ENCODE results near the gene LHX3.

DNA sequence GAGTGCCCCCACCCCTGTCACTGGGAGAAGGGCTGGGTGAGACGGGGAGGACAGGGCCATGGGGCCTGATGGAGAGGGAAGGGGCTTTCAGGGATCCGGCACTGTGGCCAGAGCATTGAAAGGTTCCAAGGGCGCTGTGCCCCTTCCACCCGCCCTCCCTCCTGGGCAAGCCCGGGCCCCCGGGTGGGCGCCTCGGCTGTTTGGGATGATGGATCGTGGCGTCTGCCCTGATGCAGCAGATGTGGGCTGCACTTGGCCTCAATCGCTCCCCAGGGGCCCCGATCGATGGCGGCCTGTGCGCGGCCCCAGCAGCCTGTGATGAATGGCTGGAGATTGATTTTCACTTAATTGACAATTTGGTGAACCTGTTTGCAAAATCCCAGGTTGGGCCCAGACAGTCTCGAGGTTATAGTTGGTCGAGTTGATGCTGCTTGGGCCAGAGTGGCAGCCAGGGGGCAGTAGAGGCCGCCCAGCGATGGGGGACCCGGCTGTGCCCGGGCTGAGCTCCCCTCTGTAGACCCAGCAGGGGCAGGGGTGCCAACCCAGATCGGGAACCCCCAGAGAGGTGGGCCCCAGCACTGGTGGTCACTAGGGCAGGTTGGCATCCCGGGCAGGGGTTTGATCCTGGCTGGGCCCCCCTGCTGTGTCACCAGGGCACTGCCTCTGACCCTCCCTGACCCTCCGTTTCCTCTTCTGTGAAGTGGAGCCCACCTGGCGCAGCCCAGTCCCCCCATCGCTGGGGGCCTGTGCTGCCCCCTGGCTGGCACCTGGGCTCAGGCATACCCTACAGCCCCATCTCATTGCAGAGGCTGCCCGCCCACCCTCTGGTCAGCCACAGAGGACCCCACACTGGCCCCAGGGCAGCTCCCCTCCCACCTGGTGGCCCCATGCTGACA, 34.7 kb downstream of the LHX3 start:
- TF ChIP-seq ATF7 (IDR thresholded peaks at IDR 0.05; ENCODE audit: low read depth) (no peak), HDAC2 (IDR thresholded peaks at IDR 0.05) (no peak), STAT1 (conservative IDR thresholded peaks at IDR 0.05) (no peak), NR2F1 (conservative IDR thresholded peaks at IDR 0.05) (peak; percentile 37; the same call in 1 of the 2 replicates), EZH2 (IDR thresholded peaks at IDR 0.05; ENCODE audit: borderline replicate concordance, control insufficient read depth, low read depth, low read length) (no peak), YY1 (IDR thresholded peaks at IDR 0.05; ENCODE audit: low read depth, low read length) (no peak)
- TF ChIP-seq, protein P1, sequence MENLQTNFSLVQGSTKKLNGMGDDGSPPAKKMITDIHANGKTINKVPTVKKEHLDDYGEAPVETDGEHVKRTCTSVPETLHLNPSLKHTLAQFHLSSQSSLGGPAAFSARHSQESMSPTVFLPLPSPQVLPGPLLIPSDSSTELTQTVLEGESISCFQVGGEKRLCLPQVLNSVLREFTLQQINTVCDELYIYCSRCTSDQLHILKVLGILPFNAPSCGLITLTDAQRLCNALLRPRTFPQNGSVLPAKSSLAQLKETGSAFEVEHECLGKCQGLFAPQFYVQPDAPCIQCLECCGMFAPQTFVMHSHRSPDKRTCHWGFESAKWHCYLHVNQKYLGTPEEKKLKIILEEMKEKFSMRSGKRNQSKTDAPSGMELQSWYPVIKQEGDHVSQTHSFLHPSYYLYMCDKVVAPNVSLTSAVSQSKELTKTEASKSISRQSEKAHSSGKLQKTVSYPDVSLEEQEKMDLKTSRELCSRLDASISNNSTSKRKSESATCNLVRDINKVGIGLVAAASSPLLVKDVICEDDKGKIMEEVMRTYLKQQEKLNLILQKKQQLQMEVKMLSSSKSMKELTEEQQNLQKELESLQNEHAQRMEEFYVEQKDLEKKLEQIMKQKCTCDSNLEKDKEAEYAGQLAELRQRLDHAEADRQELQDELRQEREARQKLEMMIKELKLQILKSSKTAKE (IDR thresholded peaks at IDR 0.05; ENCODE audit: low read depth, poor library complexity, severe bottlenecking) = no peak
- TF ChIP-seq, protein P2, sequence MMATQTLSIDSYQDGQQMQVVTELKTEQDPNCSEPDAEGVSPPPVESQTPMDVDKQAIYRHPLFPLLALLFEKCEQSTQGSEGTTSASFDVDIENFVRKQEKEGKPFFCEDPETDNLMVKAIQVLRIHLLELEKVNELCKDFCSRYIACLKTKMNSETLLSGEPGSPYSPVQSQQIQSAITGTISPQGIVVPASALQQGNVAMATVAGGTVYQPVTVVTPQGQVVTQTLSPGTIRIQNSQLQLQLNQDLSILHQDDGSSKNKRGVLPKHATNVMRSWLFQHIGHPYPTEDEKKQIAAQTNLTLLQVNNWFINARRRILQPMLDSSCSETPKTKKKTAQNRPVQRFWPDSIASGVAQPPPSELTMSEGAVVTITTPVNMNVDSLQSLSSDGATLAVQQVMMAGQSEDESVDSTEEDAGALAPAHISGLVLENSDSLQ (IDR thresholded peaks at IDR 0.05) = no peak
- TF ChIP-seq, protein P3, sequence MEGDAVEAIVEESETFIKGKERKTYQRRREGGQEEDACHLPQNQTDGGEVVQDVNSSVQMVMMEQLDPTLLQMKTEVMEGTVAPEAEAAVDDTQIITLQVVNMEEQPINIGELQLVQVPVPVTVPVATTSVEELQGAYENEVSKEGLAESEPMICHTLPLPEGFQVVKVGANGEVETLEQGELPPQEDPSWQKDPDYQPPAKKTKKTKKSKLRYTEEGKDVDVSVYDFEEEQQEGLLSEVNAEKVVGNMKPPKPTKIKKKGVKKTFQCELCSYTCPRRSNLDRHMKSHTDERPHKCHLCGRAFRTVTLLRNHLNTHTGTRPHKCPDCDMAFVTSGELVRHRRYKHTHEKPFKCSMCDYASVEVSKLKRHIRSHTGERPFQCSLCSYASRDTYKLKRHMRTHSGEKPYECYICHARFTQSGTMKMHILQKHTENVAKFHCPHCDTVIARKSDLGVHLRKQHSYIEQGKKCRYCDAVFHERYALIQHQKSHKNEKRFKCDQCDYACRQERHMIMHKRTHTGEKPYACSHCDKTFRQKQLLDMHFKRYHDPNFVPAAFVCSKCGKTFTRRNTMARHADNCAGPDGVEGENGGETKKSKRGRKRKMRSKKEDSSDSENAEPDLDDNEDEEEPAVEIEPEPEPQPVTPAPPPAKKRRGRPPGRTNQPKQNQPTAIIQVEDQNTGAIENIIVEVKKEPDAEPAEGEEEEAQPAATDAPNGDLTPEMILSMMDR (IDR thresholded peaks at IDR 0.05 in 2 of 3, conservative IDR thresholded peaks at IDR 0.05 in 1 of 3; ENCODE audit: control insufficient read depth in 2 of 3, extremely low read depth in 1 of 3, insufficient read depth in 1 of 3, low read depth in 3 of 3, low read length in 3 of 3) = peak; percentile 79 to 90 (median 80)
- TF ChIP-seq, protein P4, sequence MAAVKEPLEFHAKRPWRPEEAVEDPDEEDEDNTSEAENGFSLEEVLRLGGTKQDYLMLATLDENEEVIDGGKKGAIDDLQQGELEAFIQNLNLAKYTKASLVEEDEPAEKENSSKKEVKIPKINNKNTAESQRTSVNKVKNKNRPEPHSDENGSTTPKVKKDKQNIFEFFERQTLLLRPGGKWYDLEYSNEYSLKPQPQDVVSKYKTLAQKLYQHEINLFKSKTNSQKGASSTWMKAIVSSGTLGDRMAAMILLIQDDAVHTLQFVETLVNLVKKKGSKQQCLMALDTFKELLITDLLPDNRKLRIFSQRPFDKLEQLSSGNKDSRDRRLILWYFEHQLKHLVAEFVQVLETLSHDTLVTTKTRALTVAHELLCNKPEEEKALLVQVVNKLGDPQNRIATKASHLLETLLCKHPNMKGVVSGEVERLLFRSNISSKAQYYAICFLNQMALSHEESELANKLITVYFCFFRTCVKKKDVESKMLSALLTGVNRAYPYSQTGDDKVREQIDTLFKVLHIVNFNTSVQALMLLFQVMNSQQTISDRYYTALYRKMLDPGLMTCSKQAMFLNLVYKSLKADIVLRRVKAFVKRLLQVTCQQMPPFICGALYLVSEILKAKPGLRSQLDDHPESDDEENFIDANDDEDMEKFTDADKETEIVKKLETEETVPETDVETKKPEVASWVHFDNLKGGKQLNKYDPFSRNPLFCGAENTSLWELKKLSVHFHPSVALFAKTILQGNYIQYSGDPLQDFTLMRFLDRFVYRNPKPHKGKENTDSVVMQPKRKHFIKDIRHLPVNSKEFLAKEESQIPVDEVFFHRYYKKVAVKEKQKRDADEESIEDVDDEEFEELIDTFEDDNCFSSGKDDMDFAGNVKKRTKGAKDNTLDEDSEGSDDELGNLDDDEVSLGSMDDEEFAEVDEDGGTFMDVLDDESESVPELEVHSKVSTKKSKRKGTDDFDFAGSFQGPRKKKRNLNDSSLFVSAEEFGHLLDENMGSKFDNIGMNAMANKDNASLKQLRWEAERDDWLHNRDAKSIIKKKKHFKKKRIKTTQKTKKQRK (IDR thresholded peaks at IDR 0.05; ENCODE audit: low read depth, low read length) = no peak
- TF ChIP-seq, protein P5, sequence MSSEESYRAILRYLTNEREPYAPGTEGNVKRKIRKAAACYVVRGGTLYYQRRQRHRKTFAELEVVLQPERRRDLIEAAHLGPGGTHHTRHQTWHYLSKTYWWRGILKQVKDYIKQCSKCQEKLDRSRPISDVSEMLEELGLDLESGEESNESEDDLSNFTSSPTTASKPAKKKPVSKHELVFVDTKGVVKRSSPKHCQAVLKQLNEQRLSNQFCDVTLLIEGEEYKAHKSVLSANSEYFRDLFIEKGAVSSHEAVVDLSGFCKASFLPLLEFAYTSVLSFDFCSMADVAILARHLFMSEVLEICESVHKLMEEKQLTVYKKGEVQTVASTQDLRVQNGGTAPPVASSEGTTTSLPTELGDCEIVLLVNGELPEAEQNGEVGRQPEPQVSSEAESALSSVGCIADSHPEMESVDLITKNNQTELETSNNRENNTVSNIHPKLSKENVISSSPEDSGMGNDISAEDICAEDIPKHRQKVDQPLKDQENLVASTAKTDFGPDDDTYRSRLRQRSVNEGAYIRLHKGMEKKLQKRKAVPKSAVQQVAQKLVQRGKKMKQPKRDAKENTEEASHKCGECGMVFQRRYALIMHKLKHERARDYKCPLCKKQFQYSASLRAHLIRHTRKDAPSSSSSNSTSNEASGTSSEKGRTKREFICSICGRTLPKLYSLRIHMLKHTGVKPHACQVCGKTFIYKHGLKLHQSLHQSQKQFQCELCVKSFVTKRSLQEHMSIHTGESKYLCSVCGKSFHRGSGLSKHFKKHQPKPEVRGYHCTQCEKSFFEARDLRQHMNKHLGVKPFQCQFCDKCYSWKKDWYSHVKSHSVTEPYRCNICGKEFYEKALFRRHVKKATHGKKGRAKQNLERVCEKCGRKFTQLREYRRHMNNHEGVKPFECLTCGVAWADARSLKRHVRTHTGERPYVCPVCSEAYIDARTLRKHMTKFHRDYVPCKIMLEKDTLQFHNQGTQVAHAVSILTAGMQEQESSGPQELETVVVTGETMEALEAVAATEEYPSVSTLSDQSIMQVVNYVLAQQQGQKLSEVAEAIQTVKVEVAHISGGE (CRISPR knock-in tag; IDR thresholded peaks at IDR 0.05) = no peak

Measured in GM12878 (cell line).